GM18867 (cell line): ENCODE results near the gene ARHGEF4.

ENCODE experiments used
- ATAC-seq: cut with Tn5 transposase; IDR thresholded peaks from one replicate; pipeline ENCODE4 v1.9.1; 2021; ENCODE audit warnings: mild to moderate bottlenecking, moderate library complexity; ENCODE audit not compliant: unreplicated experiment

The ARHGEF4 gene

GRCh38 chr2:130849896-130850787, 13.4 kb downstream of the ARHGEF4 start:
- ATAC-seq, result no peak

- no peak for ATAC-seq
Measured at GRCh38 chr2:130850788-130851623, 14.3 kb downstream of the ARHGEF4 start.

GRCh38 chr2:130851624-130852382, 15.1 kb downstream of the ARHGEF4 start:
- no peak for ATAC-seq

GRCh38 chr2:130852521-130853115, 15.9 kb downstream of the ARHGEF4 start:
- no peak for ATAC-seq

- no peak for ATAC-seq
Measured at GRCh38 chr2:130853391-130853790, 16.7 kb downstream of the ARHGEF4 start.

GRCh38 chr2:130854301-130854700, 17.6 kb downstream of the ARHGEF4 start:
- no peak for ATAC-seq

- ATAC-seq, result no peak
Measured at GRCh38 chr2:130864830-130865800, 28.4 kb downstream of the ARHGEF4 start.

GRCh38 chr2:130869441-130870160, 32.9 kb downstream of the ARHGEF4 start:
- ATAC-seq, result no peak

GRCh38 chr2:130870161-130870485, 33.4 kb downstream of the ARHGEF4 start:
- ATAC-seq, result no peak

GRCh38 chr2:130870779-130871178, 34.1 kb downstream of the ARHGEF4 start:
- ATAC-seq, result no peak

GRCh38 chr2:130871843-130872740, 35.4 kb downstream of the ARHGEF4 start:
- ATAC-seq, result no peak

GRCh38 chr2:130872741-130873125, 36.0 kb downstream of the ARHGEF4 start:
- no peak for ATAC-seq

- peak; percentile 86 for ATAC-seq
Measured at GRCh38 chr2:130873700-130874346, 37.1 kb downstream of the ARHGEF4 start.

- no peak for ATAC-seq
Measured at GRCh38 chr2:130874512-130874911, 37.8 kb downstream of the ARHGEF4 start.

GRCh38 chr2:130875935-130876334, 39.2 kb downstream of the ARHGEF4 start:
- no peak for ATAC-seq

GRCh38 chr2:130877258-130877657, 40.5 kb downstream of the ARHGEF4 start:
- ATAC-seq, result no peak

GRCh38 chr2:130878316-130878715, 41.6 kb downstream of the ARHGEF4 start:
- ATAC-seq, result no peak

GRCh38 chr2:130878933-130879332, 42.2 kb downstream of the ARHGEF4 start:
- ATAC-seq, result no peak
